ENCODE results near the gene ZNF333.

ZNF333 gene

DNA sequence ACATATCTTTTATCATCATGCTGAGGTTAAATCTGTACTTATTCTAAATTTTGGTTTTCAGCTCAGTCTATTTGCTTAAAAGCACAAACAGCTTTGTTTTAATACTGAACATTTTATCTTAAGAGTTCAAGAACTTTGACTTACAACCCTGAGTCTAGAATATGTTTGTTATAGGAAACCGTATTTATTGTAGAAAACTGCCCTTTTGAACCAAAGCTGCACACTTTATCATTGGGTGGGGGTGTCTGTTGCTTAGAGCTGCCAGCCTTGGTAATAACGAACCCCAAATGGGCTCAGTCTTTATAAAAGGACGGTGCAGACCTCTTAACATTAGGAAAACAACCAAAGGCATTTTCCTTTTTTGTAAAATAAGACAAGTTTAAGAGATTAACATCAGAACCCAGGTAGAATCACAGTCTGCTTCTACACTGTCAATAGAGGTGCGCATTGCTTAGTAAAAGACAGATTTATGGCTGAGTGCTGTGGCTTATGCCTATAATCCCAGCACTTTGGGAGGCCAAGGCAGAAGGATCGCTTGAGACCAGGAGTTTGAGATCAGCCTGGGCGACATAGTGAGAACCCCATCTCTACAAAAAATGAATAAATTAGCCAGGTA, 29.9 kb upstream of the ZNF333 start:
- no peak for TF ChIP-seq CTCF (IDR thresholded peaks at IDR 0.05; ENCODE audit: borderline replicate concordance, insufficient read depth, low read depth, low read length)
- H3K4me3 ChIP-seq (ENCODE audit: low read depth, low read length): no peak overlapping the region

- no peak overlapping the region for H3K4me3 ChIP-seq (ENCODE audit: low read depth, low read length)
- no peak for TF ChIP-seq CTCF (IDR thresholded peaks at IDR 0.05; ENCODE audit: borderline replicate concordance, insufficient read depth, low read depth, low read length)
Observed at GRCh38 chr19:14661372-14661924, 28.4 kb upstream of the ZNF333 start.

- no peak overlapping the region for H3K4me3 ChIP-seq (ENCODE audit: low read depth, low read length)
- TF ChIP-seq CTCF (IDR thresholded peaks at IDR 0.05; ENCODE audit: borderline replicate concordance, insufficient read depth, low read depth, low read length): no peak
Observed at GRCh38 chr19:14669940-14670339, 19.9 kb upstream of the ZNF333 start.

DNA sequence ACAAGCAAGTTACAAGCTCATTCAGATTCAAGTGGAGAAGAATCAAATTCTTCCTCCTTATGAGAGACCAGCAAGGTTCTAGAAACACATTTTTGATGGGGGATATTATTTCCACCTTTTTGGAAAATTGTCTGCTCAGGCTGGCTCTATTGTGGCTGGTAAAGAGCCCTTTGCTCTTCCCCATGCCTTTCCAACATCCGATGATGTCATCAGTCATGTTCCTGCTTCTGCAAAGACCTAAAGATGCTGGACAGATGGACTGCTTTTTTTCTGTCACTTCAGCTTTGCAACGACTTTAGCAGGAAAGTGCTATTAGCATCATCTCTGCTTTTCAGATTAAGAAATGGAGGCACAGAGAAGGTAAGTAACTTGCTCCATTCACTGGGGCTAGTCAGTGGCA, 19.4 kb upstream of the ZNF333 start:
- no peak overlapping the region for H3K4me3 ChIP-seq (ENCODE audit: low read depth, low read length)
- TF ChIP-seq CTCF (IDR thresholded peaks at IDR 0.05; ENCODE audit: borderline replicate concordance, insufficient read depth, low read depth, low read length): no peak

DNA sequence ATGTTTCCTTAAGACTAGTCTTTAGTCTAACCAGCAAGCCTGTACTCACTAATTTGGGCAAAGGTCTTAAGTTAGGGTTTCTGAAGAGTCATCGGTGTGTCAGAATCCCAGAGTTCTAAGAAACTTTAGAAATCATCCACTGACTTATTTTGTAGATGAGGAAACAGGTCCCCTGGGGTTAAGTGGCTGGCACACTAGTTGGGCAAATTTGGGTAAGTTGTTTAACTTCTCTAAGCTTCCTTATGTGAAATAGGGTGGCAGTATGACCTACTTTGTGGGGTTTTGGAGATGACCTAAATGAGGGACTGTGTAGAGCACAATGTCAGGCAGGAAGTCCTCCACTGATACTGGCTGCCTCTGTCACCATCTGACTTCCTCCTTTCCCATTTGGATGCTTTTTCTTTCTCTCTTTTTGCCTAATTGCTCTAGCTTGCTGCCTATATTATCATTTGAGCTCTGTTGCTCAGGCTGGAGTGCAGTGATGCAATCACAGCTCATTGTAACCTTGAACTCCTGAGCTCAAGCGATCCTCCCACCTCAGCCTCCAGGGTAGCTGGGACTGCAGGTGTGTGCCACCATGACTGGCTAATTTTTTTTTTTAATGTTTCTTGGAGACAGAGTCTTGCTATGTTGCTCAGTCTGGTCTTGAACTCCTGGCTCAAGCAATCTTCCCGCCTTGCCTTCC, 17.5 kb upstream of the ZNF333 start:
- no peak overlapping the region for H3K4me3 ChIP-seq (ENCODE audit: low read depth, low read length)
- TF ChIP-seq CTCF (IDR thresholded peaks at IDR 0.05; ENCODE audit: borderline replicate concordance, insufficient read depth, low read depth, low read length): no peak

DNA sequence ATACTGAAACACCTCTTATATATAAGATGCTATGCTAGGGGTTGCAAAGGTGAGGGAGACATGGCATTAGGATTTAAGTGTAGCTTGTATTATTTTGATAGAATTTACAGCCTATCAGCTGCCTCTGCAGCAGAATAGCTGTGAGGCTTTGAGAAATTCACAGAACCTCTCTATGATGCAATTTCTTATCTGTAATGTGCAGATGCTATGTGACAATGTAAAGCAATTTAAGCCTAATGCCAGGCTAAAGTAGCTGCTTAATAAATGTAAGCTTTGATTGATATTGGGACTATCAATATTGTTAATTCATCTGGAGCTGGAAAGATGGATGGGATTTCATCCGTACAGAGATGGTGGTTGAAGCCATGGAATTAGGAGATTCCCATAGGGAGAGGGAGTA, 16.8 kb upstream of the ZNF333 start:
- TF ChIP-seq CTCF (IDR thresholded peaks at IDR 0.05; ENCODE audit: borderline replicate concordance, insufficient read depth, low read depth, low read length): no peak
- no peak overlapping the region for H3K4me3 ChIP-seq (ENCODE audit: low read depth, low read length)

DNA sequence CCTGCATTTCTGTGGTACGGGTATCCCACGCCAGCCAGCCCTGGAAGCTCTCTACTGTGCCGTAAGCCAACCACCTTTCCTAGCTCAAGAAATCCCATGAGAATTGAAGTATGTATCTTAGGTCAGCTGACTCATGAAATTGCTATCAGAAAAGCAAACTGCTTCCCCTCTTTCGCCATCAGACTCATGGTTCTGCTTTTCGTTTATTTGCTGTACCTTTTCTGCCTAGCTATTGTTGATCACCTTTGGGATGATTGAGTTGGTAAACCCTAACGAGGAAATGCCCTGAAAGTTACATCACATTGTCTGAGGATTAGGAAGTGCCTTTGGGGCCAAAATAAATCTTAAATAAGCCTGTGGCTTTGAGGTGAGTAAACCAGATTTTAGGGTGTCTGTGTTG, 15.1 kb upstream of the ZNF333 start, which contains the start of gene ADGRE3:
Gene ADGRE3, minus strand, starts transcription at position 81 of the 400 bp plus-strand sequence. Its CDS starts 74 bp downstream, at position 7.
- H3K4me3 ChIP-seq (ENCODE audit: low read depth, low read length): no peak within 1 kb of the TSS
- TF ChIP-seq CTCF (IDR thresholded peaks at IDR 0.05; ENCODE audit: borderline replicate concordance, insufficient read depth, low read depth, low read length): no peak
